Karpas-422 (cell line): Measurements from ENCODE around the gene CRTAC1. TPM values are rescaled to one million over a fixed set of nuclear protein-coding genes. Genes with fewer than 3 reads are reported as not detected.

ENCODE experiments used
- DNase-seq: peaks from one replicate; pipeline ENCODE4 v3.0.0-alpha.2; 2015
- H2AFZ ChIP-seq: fragments of 200-600 bp; sonication (generic); 2 replicates; pipeline ENCODE4 v1.6.1; 2014; ENCODE audit warnings: antibody characterized with exemption, low read length, mixed read lengths
- H3K27ac ChIP-seq: fragments of 200-600 bp; sonication (generic); 2 replicates; pipeline ENCODE4 v1.5.1; 2014; ENCODE audit warnings: mild to moderate bottlenecking, low read length, moderate library complexity
- H3K27me3 ChIP-seq: fragments of 200-600 bp; sonication (generic); 2 replicates; pipeline ENCODE4 v1.6.1; 2014; ENCODE audit warnings: low read length, mixed read lengths
- H3K36me3 ChIP-seq: fragments of 200-600 bp; sonication (generic); 2 replicates; pipeline ENCODE4 v1.6.1; 2014; ENCODE audit warnings: low read length, mixed read lengths; ENCODE audit not compliant: insufficient read depth
- H3K4me1 ChIP-seq: fragments of 200-600 bp; sonication (generic); 2 replicates; pipeline ENCODE4 v1.6.1; 2014; ENCODE audit warnings: mild to moderate bottlenecking, low read length, mixed read lengths
- H3K4me2 ChIP-seq: fragments of 200-600 bp; sonication (generic); 2 replicates; pipeline ENCODE4 v1.6.1; 2014; ENCODE audit warnings: low read length, low read depth, mild to moderate bottlenecking; ENCODE audit not compliant: poor library complexity, severe bottlenecking
- H3K4me3 ChIP-seq: fragments of 200-600 bp; sonication (generic); 2 replicates; pipeline ENCODE4 v1.5.1; 2014; ENCODE audit warnings: mild to moderate bottlenecking, antibody characterized with exemption, low read length, mixed read lengths
- H3K79me2 ChIP-seq: fragments of 200-600 bp; sonication (generic); 2 replicates; pipeline ENCODE4 v1.6.1; 2014; ENCODE audit warnings: mild to moderate bottlenecking, low read length, mixed read lengths
- H3K9ac ChIP-seq: fragments of 200-600 bp; sonication (generic); 2 replicates; pipeline ENCODE4 v1.6.0; 2014; ENCODE audit warnings: low read length
- H3K9me2 ChIP-seq: fragments of 200-600 bp; sonication (generic), shearing (Covaris generic); replicated peaks from 2 replicates; pipeline ENCODE4 v1.6.0; 2014; ENCODE audit warnings: mild to moderate bottlenecking, low read length, moderate library complexity; ENCODE audit not compliant: insufficient read depth
- H3K9me3 ChIP-seq: fragments of 300-700, 200-600 bp; sonication (generic); 2 replicates; pipeline ENCODE4 v1.6.1; 2014; ENCODE audit warnings: low read length, mixed read lengths
- H4K20me1 ChIP-seq: fragments of 200-600 bp; sonication (generic); 2 replicates; pipeline ENCODE4 v1.6.1; 2014; ENCODE audit warnings: mild to moderate bottlenecking, antibody characterized with exemption, low read length, low read depth; ENCODE audit not compliant: insufficient read depth
- total RNA-seq: library from RNA; depleted of rRNA; stranded (reverse); fragments of >200 nt; shearing (Covaris generic); gene quantifications from 2 replicates; pipeline ENCODE4 v1.2.3, GENCODE V29; 2014; ENCODE audit warnings: low replicate concordance

Gene CRTAC1
- total RNA-seq, 1 experiment from 2014 or later, result not detected

GRCh38 chr10:97904018-97904381, 126.4 kb downstream of the CRTAC1 start:
- H3K9me3 ChIP-seq, result no peaks in the 10 kb centered on the region
- H3K27me3 ChIP-seq, result no peaks in the 10 kb centered on the region
- H3K79me2 ChIP-seq, result no peaks in the 10 kb centered on the region

GRCh38 chr10:97903128-97904017, 127.0 kb downstream of the CRTAC1 start:
- no peak overlapping the region for H3K4me2 ChIP-seq
- no peak overlapping the region for H2AFZ ChIP-seq
- H3K27ac ChIP-seq, result no peak overlapping the region
- no peak for DNase-seq
- no peaks in the 10 kb centered on the region for H4K20me1 ChIP-seq
- no peak overlapping the region for H3K4me3 ChIP-seq
- no peaks in the 10 kb centered on the region for H3K9me3 ChIP-seq
- no peak overlapping the region for H3K9ac ChIP-seq
- H3K36me3 ChIP-seq, result no peaks in the 10 kb centered on the region
- no peaks in the 10 kb centered on the region for H3K4me1 ChIP-seq
- no peaks in the 10 kb centered on the region for H3K79me2 ChIP-seq
- H3K27me3 ChIP-seq, result no peaks in the 10 kb centered on the region
- no peaks in the 10 kb centered on the region for H3K9me2 ChIP-seq

More at GRCh38 chr10:97904018-97904381, 126.4 kb downstream of the CRTAC1 start:
- no peaks in the 10 kb centered on the region for H3K36me3 ChIP-seq
- no peak overlapping the region for H2AFZ ChIP-seq
- no peak overlapping the region for H3K4me2 ChIP-seq
- H4K20me1 ChIP-seq, result no peaks in the 10 kb centered on the region
- no peak overlapping the region for H3K4me3 ChIP-seq
- no peak overlapping the region for H3K9ac ChIP-seq
- H3K4me1 ChIP-seq, result no peaks in the 10 kb centered on the region
- H3K9me2 ChIP-seq, result no peaks in the 10 kb centered on the region
- H3K27ac ChIP-seq, result no peak overlapping the region
- no peak for DNase-seq

- Histone ChIP-seq H3K9ac (no peak overlapping the region), H3K4me1 (no peaks in the 10 kb centered on the region), H3K27me3 (no peaks in the 10 kb centered on the region), H3K27ac (no peak overlapping the region), H3K4me3 (no peak overlapping the region), H3K4me2 (no peak overlapping the region), H3K79me2 (no peaks in the 10 kb centered on the region), H3K9me3 (no peaks in the 10 kb centered on the region), H4K20me1 (no peaks in the 10 kb centered on the region), H3K9me2 (no peaks in the 10 kb centered on the region), H2AFZ (no peak overlapping the region), H3K36me3 (no peaks in the 10 kb centered on the region)
- DNase-seq, result no peak
Measured at GRCh38 chr10:97901381-97901780, 129.0 kb downstream of the CRTAC1 start.

- no peaks in the 10 kb centered on the region for H3K79me2 ChIP-seq
- no peaks in the 10 kb centered on the region for H3K4me1 ChIP-seq
- H3K4me3 ChIP-seq, result no peak overlapping the region
- no peak overlapping the region for H3K4me2 ChIP-seq
- no peaks in the 10 kb centered on the region for H3K27me3 ChIP-seq
- no peaks in the 10 kb centered on the region for H4K20me1 ChIP-seq
- no peaks in the 10 kb centered on the region for H3K36me3 ChIP-seq
- no peak overlapping the region for H2AFZ ChIP-seq
- DNase-seq, result no peak
- H3K9ac ChIP-seq, result no peak overlapping the region
- no peaks in the 10 kb centered on the region for H3K9me3 ChIP-seq
- no peaks in the 10 kb centered on the region for H3K9me2 ChIP-seq
- no peak overlapping the region for H3K27ac ChIP-seq
Measured at GRCh38 chr10:97898429-97898828, 132.0 kb downstream of the CRTAC1 start.

- Histone ChIP-seq H3K4me3 (no peak overlapping the region), H2AFZ (no peak overlapping the region), H3K9me2 (no peaks in the 10 kb centered on the region), H3K79me2 (no peaks in the 10 kb centered on the region), H3K4me2 (no peak overlapping the region), H4K20me1 (no peaks in the 10 kb centered on the region), H3K9me3 (no peaks in the 10 kb centered on the region), H3K27ac (no peak overlapping the region), H3K27me3 (no peaks in the 10 kb centered on the region), H3K9ac (no peak overlapping the region), H3K36me3 (no peaks in the 10 kb centered on the region), H3K4me1 (no peaks in the 10 kb centered on the region)
- DNase-seq, result no peak
Measured at GRCh38 chr10:97896756-97897358, 133.6 kb downstream of the CRTAC1 start.

- H3K4me1 ChIP-seq, result no peaks in the 10 kb centered on the region
- no peaks in the 10 kb centered on the region for H3K9me2 ChIP-seq
- H3K9me3 ChIP-seq, result no peaks in the 10 kb centered on the region
- no peak overlapping the region for H3K4me3 ChIP-seq
- no peak overlapping the region for H3K27ac ChIP-seq
- no peak overlapping the region for H2AFZ ChIP-seq
- no peaks in the 10 kb centered on the region for H3K79me2 ChIP-seq
- H4K20me1 ChIP-seq, result no peaks in the 10 kb centered on the region
- no peaks in the 10 kb centered on the region for H3K27me3 ChIP-seq
- no peak overlapping the region for H3K9ac ChIP-seq
- no peak for DNase-seq
- no peak overlapping the region for H3K4me2 ChIP-seq
- no peaks in the 10 kb centered on the region for H3K36me3 ChIP-seq
Measured at GRCh38 chr10:97895915-97896314, 134.5 kb downstream of the CRTAC1 start.

- no peaks in the 10 kb centered on the region for H3K27me3 ChIP-seq
- no peak overlapping the region for H3K4me3 ChIP-seq
- H3K27ac ChIP-seq, result no peak overlapping the region
- H3K9me2 ChIP-seq, result no peaks in the 10 kb centered on the region
- no peaks in the 10 kb centered on the region for H3K79me2 ChIP-seq
- H2AFZ ChIP-seq, result no peak overlapping the region
- no peaks in the 10 kb centered on the region for H3K36me3 ChIP-seq
- no peak overlapping the region for H3K9ac ChIP-seq
- H3K4me2 ChIP-seq, result no peak overlapping the region
- no peaks in the 10 kb centered on the region for H4K20me1 ChIP-seq
- DNase-seq, result no peak
- H3K4me1 ChIP-seq, result no peaks in the 10 kb centered on the region
- no peaks in the 10 kb centered on the region for H3K9me3 ChIP-seq
Measured at GRCh38 chr10:97895084-97895483, 135.3 kb downstream of the CRTAC1 start.

- Histone ChIP-seq H3K9me2 (no peaks in the 10 kb centered on the region), H3K4me1 (no peaks in the 10 kb centered on the region), H3K4me3 (no peak overlapping the region), H3K79me2 (no peaks in the 10 kb centered on the region), H3K36me3 (no peaks in the 10 kb centered on the region), H3K4me2 (no peak overlapping the region), H3K27ac (no peak overlapping the region), H4K20me1 (no peaks in the 10 kb centered on the region), H3K27me3 (no peaks in the 10 kb centered on the region), H3K9ac (no peak overlapping the region), H2AFZ (no peak overlapping the region), H3K9me3 (no peaks in the 10 kb centered on the region)
- no peak for DNase-seq
Measured at GRCh38 chr10:97894092-97894491, 136.3 kb downstream of the CRTAC1 start.
